OCI-LY3 (cell line): ENCODE measurements around the gene BRINP1.

Source experiments
- CTCF ChIP-seq: fragments of 200-600, 300-600 bp; sonication (generic); IDR thresholded peaks from 2 replicates; pipeline ENCODE4 v1.5.1; 2014; ENCODE audit warnings: antibody characterized with exemption, low read length, low read depth
- EZH2phosphoT487 ChIP-seq: fragments of 200-600 bp; shearing (Covaris generic); IDR thresholded peaks from 2 replicates; pipeline ENCODE4 v1.6.1; 2018; ENCODE audit warnings: antibody characterized with exemption, mixed run types, low read depth

GRCh38 chr9:119160551-119160950, 208.7 kb downstream of the BRINP1 start:
- TF ChIP-seq CTCF, result no peak
- TF ChIP-seq EZH2phosphoT487, result no peak
